HG02973 (cell line): ENCODE data around the gene APOBR.
A peak's percentile ranks its signal among the peaks of the same experiment; 100 is the strongest.
"Not testable (repeated sequence)": the region's sequence is repeated elsewhere in the genome, so short reads cannot be mapped to it uniquely, and the experiment has no call there.

Source experiments
- ATAC-seq: cut with Tn5 transposase; IDR thresholded peaks from one replicate; pipeline ENCODE4 v1.9.1; 2021; ENCODE audit warnings: moderate library complexity; ENCODE audit not compliant: unreplicated experiment

The APOBR gene

DNA sequence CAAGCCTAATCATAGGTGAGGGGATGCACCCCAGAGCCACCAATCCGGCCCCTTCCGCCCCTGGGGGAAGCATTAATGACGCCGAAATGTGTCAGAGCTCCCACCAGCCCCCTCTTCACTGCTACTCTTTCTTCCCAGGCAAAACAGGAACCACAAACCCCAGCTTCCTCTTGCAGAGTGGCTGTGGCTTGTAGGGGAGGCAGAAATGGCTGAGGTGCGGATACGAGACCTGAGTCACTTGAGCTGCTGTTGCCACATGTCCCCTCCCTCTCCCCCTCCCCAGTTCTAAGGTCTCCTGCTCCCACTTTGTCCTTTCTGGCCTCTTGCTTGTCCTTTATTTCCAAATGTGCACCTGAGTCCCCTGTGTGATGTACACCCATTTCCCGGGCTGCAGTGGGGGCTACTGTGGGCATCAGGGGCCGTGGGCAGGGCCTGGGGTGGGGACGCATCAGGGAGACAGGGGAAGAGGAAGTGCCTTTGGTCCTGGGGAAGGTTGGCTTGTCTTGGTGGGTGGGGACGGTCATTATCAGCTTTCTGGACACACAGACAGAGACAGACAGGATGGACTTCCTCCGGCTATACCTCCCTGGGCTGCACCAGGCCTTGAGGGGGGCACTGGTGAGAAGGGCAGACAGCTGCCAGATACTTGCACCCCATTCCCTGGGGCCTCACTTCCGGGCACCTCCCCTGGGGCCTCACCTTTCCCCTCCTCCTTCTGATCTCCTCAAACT is at the start of gene APOBR:
Gene APOBR, plus strand, starts transcription at position 523 of the 731 bp plus-strand sequence. Its CDS starts 39 bp downstream, at position 562.
- peak; percentile 42 for ATAC-seq

GRCh38 chr16:28446388-28446787 is 48.1 kb upstream of the APOBR start:
- not testable (repeated sequence) for ATAC-seq

- not testable (repeated sequence) for ATAC-seq
These were observed 47.4 kb upstream of the APOBR start for GRCh38 chr16:28447081-28447480.

DNA sequence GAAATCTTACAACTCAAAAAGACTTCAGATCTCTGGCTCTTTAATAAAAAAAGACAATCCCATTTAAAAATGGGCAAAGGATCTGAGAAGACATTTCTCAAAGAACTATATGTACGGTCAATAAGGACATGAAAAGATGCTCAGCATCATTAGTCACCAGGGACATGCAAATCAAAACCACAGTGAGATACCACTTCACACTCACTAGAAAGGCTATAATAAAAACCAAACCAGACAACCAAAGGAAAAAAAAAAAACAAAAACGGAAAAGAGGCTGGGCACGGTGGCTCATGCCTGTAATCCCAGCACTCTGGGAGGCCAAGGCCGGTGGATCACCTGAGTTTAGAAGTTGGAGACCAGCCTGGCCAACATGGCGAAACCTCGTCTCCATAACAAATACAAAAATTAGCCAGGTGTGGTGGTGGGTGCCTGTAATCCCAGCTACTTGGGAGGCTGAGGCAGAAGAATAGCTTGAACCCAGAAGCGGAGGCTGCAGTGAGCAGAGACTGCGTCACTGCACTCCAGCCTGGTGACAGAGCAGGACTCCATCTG is 20.7 kb upstream of the APOBR start:
- no peak for ATAC-seq

GRCh38 chr16:28475221-28475620 is 19.2 kb upstream of the APOBR start:
- no peak for ATAC-seq

GRCh38 chr16:28477311-28477920 is 17.0 kb upstream of the APOBR start:
- ATAC-seq: no peak

- ATAC-seq: no peak
These were observed 15.8 kb upstream of the APOBR start for GRCh38 chr16:28478506-28479180.

DNA sequence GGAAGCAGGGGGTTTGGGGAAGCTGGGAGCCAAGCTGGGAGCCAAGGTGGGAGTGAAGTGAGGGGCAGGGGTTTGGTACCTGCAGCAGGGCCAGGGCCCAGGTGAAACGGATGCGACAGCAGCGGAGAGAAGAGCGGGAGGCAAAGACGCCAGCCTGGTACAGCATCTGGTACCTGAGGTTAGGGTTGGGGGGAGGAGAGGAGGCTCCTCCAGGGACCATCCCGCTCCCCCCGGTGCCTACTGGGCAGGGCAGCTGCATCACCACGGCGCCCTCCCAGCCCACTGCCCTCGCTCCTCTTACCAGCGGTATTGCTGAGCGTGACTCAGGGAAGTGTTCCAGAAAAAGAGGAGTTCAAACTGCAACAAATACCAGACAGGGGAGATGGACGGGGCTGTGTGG is 12.4 kb upstream of the APOBR start:
- ATAC-seq: no peak

DNA sequence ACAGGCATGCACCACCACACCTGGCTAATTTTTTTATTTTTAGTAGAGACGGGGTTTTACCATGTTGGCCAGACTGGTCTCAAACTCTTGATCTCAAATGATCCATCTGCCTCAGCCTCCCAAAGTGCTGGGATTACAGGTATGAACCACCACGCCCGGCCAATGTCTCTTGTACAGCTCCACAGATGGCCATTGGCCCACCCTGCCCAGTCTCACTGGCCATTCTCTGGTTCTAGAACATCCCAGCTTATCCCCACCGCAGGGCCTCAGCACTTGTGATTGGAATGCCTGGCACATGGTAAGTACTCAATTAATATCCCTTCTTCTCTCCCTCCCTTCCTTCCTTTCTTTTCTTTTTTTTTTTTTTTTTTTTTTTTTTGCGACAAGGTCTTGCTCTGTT is 11.1 kb upstream of the APOBR start:
- not testable (repeated sequence) for ATAC-seq

DNA sequence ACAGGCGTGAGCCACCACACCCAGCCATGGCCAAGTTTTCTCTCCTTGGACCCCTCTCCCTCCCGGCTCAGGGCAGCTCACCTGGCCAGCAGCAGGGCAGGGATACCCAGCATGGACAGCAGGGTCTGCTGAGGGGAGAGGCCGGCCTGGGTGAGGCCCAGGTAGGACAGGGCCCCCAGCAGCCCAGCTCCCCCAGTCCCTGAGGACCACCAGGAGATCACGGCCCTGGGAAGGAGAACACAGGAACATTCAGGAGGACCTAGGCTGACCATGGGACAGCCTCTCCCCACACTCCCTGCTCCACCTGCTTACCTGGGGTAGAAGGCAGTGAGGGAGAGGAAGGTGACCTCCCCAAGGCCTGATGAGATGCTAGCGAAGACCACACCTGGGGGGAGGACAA is 8.2 kb upstream of the APOBR start:
- ATAC-seq: no peak

GRCh38 chr16:28491230-28491969 is 3.0 kb upstream of the APOBR start:
- ATAC-seq: no peak

DNA sequence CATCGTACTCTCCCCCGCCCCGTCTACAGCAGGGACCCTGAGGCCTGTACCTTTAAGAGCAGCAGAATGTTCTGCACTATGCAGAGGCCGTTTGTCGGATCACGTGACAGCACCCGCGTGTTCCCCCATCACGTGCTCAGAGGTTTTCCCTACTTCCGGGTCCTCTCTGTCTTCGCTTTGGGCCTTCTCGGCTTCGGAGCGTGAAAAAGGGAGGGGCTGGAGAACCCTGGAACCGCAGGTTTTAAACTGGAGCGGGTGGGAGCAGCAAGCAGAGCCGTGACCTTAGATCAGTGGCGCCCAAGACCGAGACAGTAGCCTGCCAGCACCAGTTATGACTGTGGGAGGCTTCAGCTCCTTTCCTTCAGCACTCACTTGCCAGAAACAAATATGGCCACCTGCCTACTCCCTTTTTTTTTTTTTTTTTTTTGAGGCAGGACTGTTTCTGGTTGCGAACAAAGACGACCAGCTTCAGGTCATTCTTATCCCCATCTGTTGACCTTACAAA is 2.4 kb upstream of the APOBR start, which contains the start of gene CLN3:
Gene CLN3, minus strand, starts transcription at position 105 of the 505 bp plus-strand sequence. CDS start 315 bp downstream, outside the sequence.
- ATAC-seq: peak; percentile 59

GRCh38 chr16:28492511-28492910 is 1.9 kb upstream of the APOBR start:
- no peak for ATAC-seq

DNA sequence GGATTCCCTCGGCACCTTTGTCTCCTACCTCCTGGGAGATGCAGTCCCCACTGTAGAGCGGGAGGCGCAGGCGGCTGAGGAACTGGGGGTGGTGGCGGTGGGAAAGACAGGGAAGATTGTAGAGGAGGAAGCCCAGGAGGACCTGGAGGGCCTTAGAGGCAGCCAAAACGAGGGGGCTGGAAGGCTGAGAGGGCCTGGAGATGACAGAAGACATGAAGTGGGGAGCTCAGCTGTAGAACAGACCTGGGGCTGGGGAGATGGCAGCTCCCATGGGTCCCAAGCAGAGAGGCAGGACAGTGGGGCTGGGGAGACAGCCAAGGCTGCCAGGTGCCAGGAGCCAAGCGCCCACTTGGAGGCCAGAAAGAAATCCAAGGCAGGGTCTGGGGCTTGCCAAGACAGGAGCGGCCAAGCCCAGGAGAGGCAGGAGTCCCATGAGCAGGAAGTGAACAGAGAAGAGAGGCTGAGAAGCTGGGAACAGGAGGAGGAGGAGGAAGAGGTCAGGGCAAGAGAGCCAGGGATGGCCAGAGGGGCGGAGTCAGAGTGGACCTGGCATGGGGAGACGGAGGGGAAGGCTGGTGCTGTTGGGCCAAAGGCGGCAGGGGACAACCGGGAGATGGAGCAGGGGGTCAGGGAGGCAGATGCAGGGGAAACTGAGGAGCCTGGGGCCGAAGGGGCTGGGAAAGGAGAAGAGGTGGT is 803 bp downstream of the APOBR start:
- no peak for ATAC-seq

DNA sequence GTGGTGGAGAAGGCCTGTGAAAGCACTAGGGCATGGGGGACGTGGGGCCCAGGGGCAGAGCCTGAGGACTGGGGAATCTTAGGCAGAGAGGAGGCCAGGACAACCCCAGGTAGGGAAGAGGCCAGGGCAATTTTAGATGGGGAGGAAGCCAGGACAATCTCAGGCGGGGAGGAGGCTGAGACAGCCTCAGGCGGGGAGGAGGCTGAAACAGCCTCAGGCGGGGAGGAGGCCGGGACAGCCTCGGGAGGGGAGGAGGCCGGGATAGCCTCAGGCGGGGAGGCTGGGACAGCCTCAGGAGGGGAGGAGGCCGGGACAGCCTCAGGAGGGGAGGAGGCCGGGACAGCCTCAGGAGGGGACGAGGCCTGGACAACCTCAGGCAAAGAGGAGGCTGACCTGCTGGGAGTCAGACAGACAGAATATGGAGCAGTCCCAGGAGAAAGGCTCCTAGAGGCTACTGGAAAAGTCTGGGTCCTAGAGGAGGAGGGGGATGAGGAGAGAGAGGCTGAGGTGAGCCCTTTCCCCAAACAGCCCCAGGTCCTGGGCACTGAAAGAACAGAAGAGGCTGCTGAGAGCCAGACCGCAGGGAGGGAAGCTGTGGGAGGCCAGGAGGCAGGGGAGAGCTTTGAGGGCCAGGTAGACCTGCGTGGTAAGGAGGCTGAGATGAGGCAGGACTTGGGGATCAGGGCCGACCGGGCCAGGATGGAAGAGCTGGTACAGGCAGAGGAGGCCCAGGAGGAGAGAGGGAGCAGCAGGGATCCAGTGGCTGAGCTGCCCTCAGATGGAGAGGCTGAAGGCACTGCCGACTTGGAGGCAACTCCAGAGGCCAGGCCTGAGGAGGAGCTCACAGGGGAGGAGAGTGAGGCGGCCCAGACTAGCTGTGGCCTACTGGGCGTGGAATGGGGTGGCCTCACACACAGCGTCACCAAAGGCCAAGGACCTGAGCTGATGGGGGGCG is 1.6 kb downstream of the APOBR start:
- no peak for ATAC-seq

GRCh38 chr16:28496844-28497243 is 2.4 kb downstream of the APOBR start:
- ATAC-seq: no peak

- ATAC-seq: no peak
These were observed 2.9 kb downstream of the APOBR start for GRCh38 chr16:28497386-28497785.

DNA sequence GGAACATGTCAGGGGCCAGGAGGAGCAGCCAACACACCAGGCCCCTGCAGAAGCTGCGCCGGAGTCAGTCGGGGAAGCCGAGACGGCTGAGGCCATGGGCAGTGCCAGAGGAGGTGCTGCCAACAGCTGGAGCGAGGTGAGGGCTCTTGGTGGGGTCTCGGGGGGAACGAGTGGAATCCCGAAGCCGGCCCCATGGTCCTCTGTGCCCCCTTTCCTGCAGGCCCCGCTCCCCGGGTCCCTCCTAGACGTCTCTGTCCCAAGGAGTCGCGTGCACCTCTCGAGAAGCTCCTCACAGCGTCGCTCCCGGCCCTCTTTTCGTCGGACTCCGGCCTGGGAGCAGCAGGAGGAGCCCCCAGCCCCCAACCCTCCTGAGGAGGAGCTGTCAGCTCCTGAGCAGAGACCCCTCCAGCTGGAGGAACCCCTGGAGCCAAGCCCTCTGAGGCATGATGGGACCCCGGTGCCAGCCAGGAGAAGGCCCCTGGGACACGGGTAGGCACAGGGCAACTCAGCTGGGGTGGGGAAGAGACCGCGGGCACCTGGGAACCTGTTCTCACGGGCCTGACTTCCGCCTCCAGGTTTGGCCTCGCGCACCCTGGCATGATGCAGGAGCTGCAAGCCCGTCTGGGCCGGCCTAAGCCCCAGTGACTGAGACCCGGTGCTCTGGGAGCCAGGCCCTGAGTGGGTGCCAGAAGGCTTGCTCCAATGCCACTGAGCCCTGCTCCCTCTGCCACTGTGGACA is 3.6 kb downstream of the APOBR start:
- ATAC-seq: no peak
